H9 (cell line): ENCODE measurements around the gene ZCCHC4. TPM values are rescaled to one million over a fixed set of nuclear protein-coding genes. Genes with fewer than 3 reads are reported as not detected.

Experiments
- DNase-seq: peaks from one replicate; pipeline ENCODE4 v3.0.0-alpha.2; 2017
- H2AFZ ChIP-seq: one replicate; pipeline ENCODE4 v1.6.1; 2013; ENCODE audit warnings: mild to moderate bottlenecking, low read length, control low read depth, moderate library complexity
- H2AK5ac ChIP-seq: 2 replicates; pipeline ENCODE4 v1.6.1; 2013; ENCODE audit warnings: low read length, control low read depth, mixed read lengths; ENCODE audit not compliant: insufficient read length
- H2BK120ac ChIP-seq: one replicate; pipeline ENCODE4 v1.6.1; 2013; ENCODE audit warnings: low read depth, mild to moderate bottlenecking, low read length, control low read depth, inconsistent platforms; ENCODE audit not compliant: poor library complexity, severe bottlenecking
- H2BK12ac ChIP-seq: 2 replicates; pipeline ENCODE4 v1.6.1; 2013; ENCODE audit warnings: low read length, control low read depth, mixed read lengths, low read depth; ENCODE audit not compliant: insufficient read length
- H2BK15ac ChIP-seq: 2 replicates; pipeline ENCODE4 v1.6.1; 2013; ENCODE audit warnings: low read depth, low read length, control low read depth
- H2BK20ac ChIP-seq: one replicate; pipeline ENCODE4 v1.6.1; 2013; ENCODE audit warnings: low read depth, mild to moderate bottlenecking, low read length, control low read depth, inconsistent platforms; ENCODE audit not compliant: poor library complexity, severe bottlenecking
- H2BK5ac ChIP-seq: 2 replicates; pipeline ENCODE4 v1.6.1; 2013; ENCODE audit warnings: low read length, control low read depth, mixed read lengths; ENCODE audit not compliant: insufficient read length
- H3K14ac ChIP-seq: 2 replicates; pipeline ENCODE4 v1.6.1; 2013; ENCODE audit warnings: low read length, control low read depth; ENCODE audit not compliant: insufficient read depth
- H3K18ac ChIP-seq: 2 replicates; pipeline ENCODE4 v1.6.1; 2013; ENCODE audit warnings: low read depth, mild to moderate bottlenecking, mixed read lengths, low read length, control low read depth; ENCODE audit not compliant: insufficient read length
- H3K23ac ChIP-seq: 2 replicates; pipeline ENCODE4 v1.6.1; 2013; ENCODE audit warnings: low read length, control low read depth, mixed read lengths, low read depth; ENCODE audit not compliant: insufficient read length
- H3K23me2 ChIP-seq: 2 replicates; pipeline ENCODE4 v1.6.1; 2013; ENCODE audit warnings: low read depth, mild to moderate bottlenecking, mixed read lengths, low read length, control low read depth; ENCODE audit not compliant: insufficient read length, poor library complexity, severe bottlenecking
- H3K27ac ChIP-seq: 2 replicates; pipeline ENCODE4 v1.5.1; 2013; ENCODE audit warnings: low read length, control low read depth, mixed read lengths, low read depth; ENCODE audit not compliant: insufficient read length
- H3K27me3 ChIP-seq: 2 replicates; pipeline ENCODE4 v1.6.1; 2013; ENCODE audit warnings: low read length, control low read depth, inconsistent platforms; ENCODE audit not compliant: insufficient read depth
- H3K4ac ChIP-seq: 2 replicates; pipeline ENCODE4 v1.6.1; 2013; ENCODE audit warnings: low read depth, mild to moderate bottlenecking, control low read depth, inconsistent platforms, low read length, moderate library complexity
- H3K4me1 ChIP-seq: 2 replicates; pipeline ENCODE4 v1.6.1; 2013; ENCODE audit warnings: low read length, control low read depth, inconsistent platforms; ENCODE audit not compliant: insufficient read depth
- H3K4me2 ChIP-seq: 2 replicates; pipeline ENCODE4 v1.6.1; 2013; ENCODE audit warnings: low read length, control low read depth, mixed read lengths; ENCODE audit not compliant: insufficient read length, insufficient read depth
- H3K56ac ChIP-seq: 2 replicates; pipeline ENCODE4 v1.6.1; 2013; ENCODE audit warnings: low read depth, mild to moderate bottlenecking, mixed read lengths, low read length, control low read depth; ENCODE audit not compliant: insufficient read length
- H3K79me1 ChIP-seq: 2 replicates; pipeline ENCODE4 v1.6.1; 2013; ENCODE audit warnings: low read depth, mild to moderate bottlenecking, moderate library complexity, low read length, control low read depth, inconsistent platforms; ENCODE audit not compliant: insufficient read depth, poor library complexity, severe bottlenecking
- H3K79me2 ChIP-seq: 2 replicates; pipeline ENCODE4 v1.6.1; 2013; ENCODE audit warnings: low read length, control low read depth, inconsistent platforms; ENCODE audit not compliant: insufficient read depth
- H3K9ac ChIP-seq: 2 replicates; pipeline ENCODE4 v1.6.1; 2013; ENCODE audit warnings: low read length, control low read depth, mixed read lengths; ENCODE audit not compliant: insufficient read length; ENCODE audit errors: extremely low read depth
- H3K9me3 ChIP-seq: one replicate; pipeline ENCODE4 v1.6.1; 2013; ENCODE audit warnings: low read depth, low read length, inconsistent platforms; ENCODE audit not compliant: control insufficient read depth
- H3T11ph ChIP-seq: one replicate; pipeline ENCODE4 v1.6.1; 2013; ENCODE audit warnings: mild to moderate bottlenecking, low read length, control low read depth, inconsistent platforms
- H4K20me1 ChIP-seq: one replicate; pipeline ENCODE4 v1.6.1; 2013; ENCODE audit not compliant: control insufficient read depth, insufficient read length, insufficient read depth
- H4K5ac ChIP-seq: 2 replicates; pipeline ENCODE4 v1.6.1; 2013; ENCODE audit warnings: low read depth, mild to moderate bottlenecking, mixed read lengths, low read length, control low read depth; ENCODE audit not compliant: insufficient read length
- H4K8ac ChIP-seq: replicated peaks from 2 replicates; pipeline ENCODE4 v1.6.1; 2013; ENCODE audit warnings: low read length, control low read depth, mixed read lengths, low read depth; ENCODE audit not compliant: insufficient read length
- H4K91ac ChIP-seq: 2 replicates; pipeline ENCODE4 v1.6.1; 2013; ENCODE audit warnings: low read depth, mild to moderate bottlenecking, moderate library complexity, mixed read lengths, low read length, control low read depth; ENCODE audit not compliant: insufficient read length
- H3K27ac Mint-ChIP-seq, 3 experiments: 2 replicates in 2 of 3; 3 replicates in 1 of 3; pipeline ENCODE4 v1.8.0; 2020 to 2021; ENCODE audit warnings: mixed read lengths in 3 of 3, mild to moderate bottlenecking in 1 of 3, moderate library complexity in 1 of 3
- H3K27me3 Mint-ChIP-seq: 2 replicates; pipeline ENCODE4 v1.8.0; 2021; ENCODE audit warnings: low read depth, mild to moderate bottlenecking, moderate library complexity, mixed read lengths
- H3K36me3 Mint-ChIP-seq, 3 experiments: 2 replicates in 2 of 3; 3 replicates in 1 of 3; pipeline ENCODE4 v1.8.0; 2020 to 2021; ENCODE audit warnings: low read depth in 3 of 3, mixed read lengths in 3 of 3; ENCODE audit not compliant: insufficient read depth in 1 of 3
- H3K4me1 Mint-ChIP-seq, 2 experiments: 2 replicates each; pipeline ENCODE4 v1.8.0; 2020; ENCODE audit warnings: mixed read lengths in 2 of 2
- H3K4me3 Mint-ChIP-seq, 2 experiments: 2 replicates in 1 of 2; 3 replicates in 1 of 2; pipeline ENCODE4 v1.8.0; 2020 to 2021; ENCODE audit warnings: mild to moderate bottlenecking in 2 of 2, mixed read lengths in 2 of 2, moderate library complexity in 1 of 2
- H3K9me3 Mint-ChIP-seq, 2 experiments: 2 replicates in 1 of 2; 3 replicates in 1 of 2; pipeline ENCODE4 v1.8.0; 2020; ENCODE audit warnings: mild to moderate bottlenecking in 2 of 2, mixed read lengths in 2 of 2, moderate library complexity in 1 of 2
- WGBS: extraction: QIAGEN DNeasy Blood & Tissue Kit; methylation state at CpG from one replicate; pipeline ENCODE4 v1.1.7; 2013; ENCODE audit warnings: missing lambda C conversion rate, low lambda C conversion rate, mixed read lengths; ENCODE audit not compliant: insufficient read length; ENCODE audit errors: extremely low coverage; 5-methylcytosine and 5-hydroxymethylcytosine counted together
- total RNA-seq: library from RNA; stranded (reverse); gene quantifications from 2 replicates; pipeline ENCODE4 v1.2.1, GENCODE V29; 2021
- TF ChIP-seq, protein P1 (sequence below): fragments of 200-600 bp; sonication (generic); conservative IDR thresholded peaks from 3 replicates; pipeline ENCODE4 v1.8.0; 2021; ENCODE audit warnings: antibody characterized with exemption, mild to moderate bottlenecking

The ZCCHC4 gene
- total RNA-seq, 1 experiment from 2014 or later: 6.8 TPM

DNA sequence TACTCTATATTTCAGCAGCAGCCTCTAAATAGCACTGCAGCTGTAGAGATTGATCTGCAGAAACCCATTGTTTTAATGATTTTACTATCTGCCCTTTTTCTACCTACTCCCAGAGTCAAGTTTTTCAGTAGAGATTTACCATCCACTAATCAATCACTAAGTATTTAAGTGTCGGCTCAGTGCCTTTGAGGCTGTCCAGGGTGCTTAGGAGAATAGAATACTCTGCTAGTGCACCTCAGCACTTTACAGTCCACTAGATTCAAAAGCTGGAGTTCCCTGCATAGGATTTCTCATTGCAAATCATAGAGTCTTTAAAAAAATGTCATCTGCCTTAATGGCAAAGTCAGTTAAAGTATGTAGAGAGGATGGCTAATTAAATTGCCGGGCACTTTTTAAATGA lies 34.9 kb downstream of the ZCCHC4 start:
- Histone ChIP-seq H2AK5ac (no peak overlapping the region), H2BK12ac (no peak overlapping the region), H3K4me1 (no peaks in the 10 kb centered on the region), H3K18ac (no peak overlapping the region), H4K8ac (no peak overlapping the region), H3K56ac (no peak overlapping the region), H3K14ac (no peak overlapping the region), H3K4me2 (no peak overlapping the region), H2BK15ac (no peak overlapping the region), H3K27me3 (no peaks in the 10 kb centered on the region), H3K4ac (no peak overlapping the region), H3K9ac (no peak overlapping the region), H2BK120ac (no peak overlapping the region), H3K79me2 (no peaks in the 10 kb centered on the region), H3T11ph (no peak overlapping the region), H3K79me1 (no peaks in the 10 kb centered on the region), H2AFZ (no peak overlapping the region), H3K9me3 (no peaks in the 10 kb centered on the region), H3K27ac (no peak overlapping the region), H4K91ac (no peak overlapping the region), H2BK20ac (no peak overlapping the region), H3K23ac (no peak overlapping the region), H2BK5ac (no peak overlapping the region), H3K23me2 (no peaks in the 10 kb centered on the region), H4K5ac (no peak overlapping the region), H4K20me1 (no peaks in the 10 kb centered on the region)
- TF ChIP-seq, protein P1, sequence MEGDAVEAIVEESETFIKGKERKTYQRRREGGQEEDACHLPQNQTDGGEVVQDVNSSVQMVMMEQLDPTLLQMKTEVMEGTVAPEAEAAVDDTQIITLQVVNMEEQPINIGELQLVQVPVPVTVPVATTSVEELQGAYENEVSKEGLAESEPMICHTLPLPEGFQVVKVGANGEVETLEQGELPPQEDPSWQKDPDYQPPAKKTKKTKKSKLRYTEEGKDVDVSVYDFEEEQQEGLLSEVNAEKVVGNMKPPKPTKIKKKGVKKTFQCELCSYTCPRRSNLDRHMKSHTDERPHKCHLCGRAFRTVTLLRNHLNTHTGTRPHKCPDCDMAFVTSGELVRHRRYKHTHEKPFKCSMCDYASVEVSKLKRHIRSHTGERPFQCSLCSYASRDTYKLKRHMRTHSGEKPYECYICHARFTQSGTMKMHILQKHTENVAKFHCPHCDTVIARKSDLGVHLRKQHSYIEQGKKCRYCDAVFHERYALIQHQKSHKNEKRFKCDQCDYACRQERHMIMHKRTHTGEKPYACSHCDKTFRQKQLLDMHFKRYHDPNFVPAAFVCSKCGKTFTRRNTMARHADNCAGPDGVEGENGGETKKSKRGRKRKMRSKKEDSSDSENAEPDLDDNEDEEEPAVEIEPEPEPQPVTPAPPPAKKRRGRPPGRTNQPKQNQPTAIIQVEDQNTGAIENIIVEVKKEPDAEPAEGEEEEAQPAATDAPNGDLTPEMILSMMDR: no peak
- no peak overlapping the region for H3K27ac Mint-ChIP-seq
- no CpG with 5 or more reads among the region's 2 CpGs for WGBS
- no peaks in the 10 kb centered on the region for H3K9me3 Mint-ChIP-seq
- no peaks in the 10 kb centered on the region for H3K36me3 Mint-ChIP-seq
- no peaks in the 10 kb centered on the region for H3K27me3 Mint-ChIP-seq
- no peak for DNase-seq
- H3K4me1 Mint-ChIP-seq: no peaks in the 10 kb centered on the region
- H3K4me3 Mint-ChIP-seq: no peak overlapping the region
